HG02870 (cell line): ENCODE data around the gene SMARCA4.

Source experiments
- ATAC-seq: cut with Tn5 transposase; IDR thresholded peaks from one replicate; pipeline ENCODE4 v1.9.1; 2021; ENCODE audit warnings: mild to moderate bottlenecking, moderate library complexity; ENCODE audit not compliant: unreplicated experiment

Gene SMARCA4

GRCh38 chr19:10960314-10961072 lies at the start of gene SMARCA4:
Gene SMARCA4 (plus strand): TSS chr19:10961030. CDS start chr19:10984152, 23,122 bp downstream.
- peak; percentile 60 for ATAC-seq

- ATAC-seq = no peak
Measured at GRCh38 chr19:10911579-10912363, 49.1 kb upstream of the SMARCA4 start.

GRCh38 chr19:10912619-10913018 lies 48.2 kb upstream of the SMARCA4 start:
- ATAC-seq = no peak

GRCh38 chr19:10913716-10914340 lies 47.0 kb upstream of the SMARCA4 start:
- ATAC-seq = no peak

- ATAC-seq = no peak
Measured at GRCh38 chr19:10915130-10916091, 45.4 kb upstream of the SMARCA4 start.

- ATAC-seq = no peak
Measured at GRCh38 chr19:10916602-10917001, 44.2 kb upstream of the SMARCA4 start.

- no peak for ATAC-seq
Measured at GRCh38 chr19:10918359-10918758, 42.5 kb upstream of the SMARCA4 start.

- no peak for ATAC-seq
Measured at GRCh38 chr19:10919352-10920287, 41.2 kb upstream of the SMARCA4 start.

GRCh38 chr19:10920288-10920655 lies 40.6 kb upstream of the SMARCA4 start:
- no peak for ATAC-seq

- no peak for ATAC-seq
Measured at GRCh38 chr19:10920781-10921180, 40.0 kb upstream of the SMARCA4 start.

GRCh38 chr19:10921199-10921909 lies 39.5 kb upstream of the SMARCA4 start:
- ATAC-seq = no peak

- no peak for ATAC-seq
Measured at GRCh38 chr19:10921910-10922637, 38.8 kb upstream of the SMARCA4 start.

GRCh38 chr19:10922638-10923014 lies 38.2 kb upstream of the SMARCA4 start:
- no peak for ATAC-seq

GRCh38 chr19:10923260-10924112 lies 37.3 kb upstream of the SMARCA4 start:
- no peak for ATAC-seq

- ATAC-seq = no peak
Measured at GRCh38 chr19:10924597-10924996, 36.2 kb upstream of the SMARCA4 start.

- no peak for ATAC-seq
Measured at GRCh38 chr19:10927730-10928562, 32.9 kb upstream of the SMARCA4 start.
